ENCODE measurements around the gene WDR48.

WDR48 gene

GRCh38 chr3:39138804-39139415 lies 87.1 kb downstream of the WDR48 start:
- no peak for DNase-seq (ENCODE audit: low read depth, low spot score)

DNA sequence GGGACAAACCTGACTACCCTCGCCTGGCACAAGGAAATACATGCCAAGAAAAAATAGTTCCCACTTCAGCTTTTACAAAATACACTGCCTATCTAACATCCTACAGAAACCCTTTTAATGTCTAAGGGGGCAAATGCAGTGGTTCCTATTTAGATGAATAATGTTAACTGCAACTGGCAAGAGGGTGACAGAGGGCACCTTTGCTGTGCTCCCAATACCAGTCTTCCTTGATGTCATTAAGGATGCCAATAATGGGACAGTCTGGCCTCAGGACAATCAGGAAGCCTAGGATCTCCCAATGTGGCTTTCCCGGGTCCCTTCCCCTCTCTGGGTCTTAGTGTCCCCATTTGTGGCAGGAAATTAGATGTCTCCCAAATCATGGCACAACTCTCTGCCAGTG lies 87.6 kb downstream of the WDR48 start:
- no peak for DNase-seq (ENCODE audit: low read depth, low spot score)

- DNase-seq (ENCODE audit: low read depth, low spot score), result no peak
Measured at GRCh38 chr3:39140341-39140971, 88.6 kb downstream of the WDR48 start.

DNA sequence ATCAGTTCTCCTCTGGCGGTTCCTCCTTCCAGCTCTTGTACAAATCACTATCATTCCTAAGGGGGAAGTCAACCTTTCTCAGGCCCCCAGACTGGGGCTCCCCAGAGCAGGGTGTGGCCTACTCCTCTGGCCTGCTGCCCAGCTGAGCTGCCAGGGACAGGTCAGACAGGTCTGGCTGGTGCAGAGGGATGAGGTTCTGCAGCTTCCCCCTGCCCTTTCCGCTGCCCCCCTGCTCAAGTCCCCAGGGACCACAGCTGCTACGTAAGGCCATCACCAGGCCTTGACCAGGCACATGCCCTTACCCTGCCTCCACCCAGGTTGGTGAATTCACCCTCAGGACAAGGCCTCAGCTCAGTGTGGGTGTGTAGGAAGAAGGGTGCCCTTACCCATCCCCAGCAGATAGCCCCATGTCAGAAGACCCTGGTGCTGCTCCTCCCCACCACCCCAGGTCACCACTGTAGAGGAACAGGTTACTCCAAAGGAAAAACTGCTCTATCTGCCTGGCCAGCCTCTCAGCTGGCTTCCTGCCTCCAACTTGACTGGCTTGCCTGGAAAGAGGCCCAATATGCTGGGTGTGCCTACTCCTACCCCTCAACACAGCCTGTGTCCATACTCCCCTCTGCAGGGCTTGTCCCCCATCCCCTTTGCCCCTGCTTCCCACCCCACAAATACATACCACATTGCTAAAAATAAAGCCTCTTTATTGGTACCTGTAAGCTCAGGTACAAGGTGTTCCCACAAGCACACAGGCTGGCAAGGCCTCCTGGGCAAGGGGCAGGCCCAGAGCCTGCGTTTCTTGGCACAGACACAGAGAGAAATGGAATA lies 89.6 kb downstream of the WDR48 start:
- DNase-seq (ENCODE audit: low read depth, low spot score), result no peak

GRCh38 chr3:39142067-39142466 lies 90.3 kb downstream of the WDR48 start:
- no peak for DNase-seq (ENCODE audit: low read depth, low spot score)

DNA sequence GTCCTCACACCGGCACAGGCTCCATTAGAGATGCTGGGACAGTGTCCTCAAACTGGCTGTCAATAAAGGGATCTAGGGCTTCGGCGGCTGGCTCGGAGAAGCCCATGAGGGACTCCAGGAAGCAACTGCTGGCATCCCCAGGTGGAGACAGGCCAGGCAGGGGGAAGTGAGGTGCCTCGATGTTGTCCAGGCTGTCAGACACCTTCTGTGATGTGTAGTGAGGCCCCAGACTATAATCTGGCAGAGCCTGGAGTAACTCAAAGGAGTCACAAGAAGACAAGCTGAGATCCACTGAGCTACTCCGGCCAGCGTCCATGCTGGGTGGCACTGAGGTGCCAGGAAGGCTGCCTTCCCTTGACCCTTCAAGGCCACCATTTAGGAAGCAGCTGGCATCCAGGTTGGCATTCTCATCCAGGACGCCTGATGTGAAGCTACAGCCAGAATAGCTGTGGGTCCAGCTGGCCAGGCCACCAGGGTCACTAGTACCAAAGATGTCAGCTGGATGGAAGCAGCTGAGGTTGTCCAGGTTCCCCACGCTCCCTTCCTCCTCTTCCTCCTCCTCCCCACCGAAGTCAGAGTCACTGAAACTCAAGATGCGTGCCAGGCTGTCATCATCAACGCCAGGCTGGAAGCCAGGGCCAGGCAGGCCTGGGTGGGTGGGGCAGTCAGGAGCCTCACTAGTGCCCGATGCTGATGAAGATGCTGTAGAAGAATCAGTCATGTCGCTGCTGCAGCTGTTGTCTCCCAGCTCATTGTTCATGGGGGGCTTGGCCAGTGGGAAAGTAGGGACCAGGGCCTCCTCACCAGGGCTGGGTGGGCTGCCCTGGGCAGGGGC lies 91.5 kb downstream of the WDR48 start:
- DNase-seq (ENCODE audit: low read depth, low spot score), result no peak

DNA sequence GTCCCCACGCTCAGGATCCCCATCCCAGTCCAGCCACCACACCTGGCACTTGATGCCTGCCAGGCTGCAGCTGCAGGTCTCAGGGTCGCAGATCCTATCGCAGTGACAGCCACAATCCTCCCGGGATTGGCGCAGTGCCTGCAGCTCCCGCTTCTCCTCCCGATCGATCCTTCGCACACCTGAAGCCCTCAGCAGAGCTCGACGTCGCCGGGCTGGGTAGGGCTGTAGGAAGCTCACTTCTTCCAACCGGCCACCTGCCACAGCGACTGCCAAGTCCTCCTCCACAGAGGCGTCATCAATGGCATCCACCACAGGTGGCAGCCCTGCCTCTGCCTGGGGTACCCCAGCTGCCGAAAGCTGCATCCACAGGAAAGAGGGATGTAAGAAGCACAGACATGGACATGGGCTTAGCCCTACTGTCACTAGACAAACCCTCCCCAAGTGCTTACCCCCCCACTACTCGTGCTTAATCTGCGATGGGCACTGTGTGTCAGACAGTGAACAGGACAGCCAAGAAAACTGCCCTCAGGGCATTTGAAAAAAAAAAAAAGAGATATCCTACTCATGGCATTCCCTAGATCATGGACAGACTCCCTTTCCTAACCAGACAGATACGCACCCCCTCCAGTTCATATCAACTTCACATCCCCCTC lies 92.4 kb downstream of the WDR48 start:
- no peak for DNase-seq (ENCODE audit: low read depth, low spot score)

DNA sequence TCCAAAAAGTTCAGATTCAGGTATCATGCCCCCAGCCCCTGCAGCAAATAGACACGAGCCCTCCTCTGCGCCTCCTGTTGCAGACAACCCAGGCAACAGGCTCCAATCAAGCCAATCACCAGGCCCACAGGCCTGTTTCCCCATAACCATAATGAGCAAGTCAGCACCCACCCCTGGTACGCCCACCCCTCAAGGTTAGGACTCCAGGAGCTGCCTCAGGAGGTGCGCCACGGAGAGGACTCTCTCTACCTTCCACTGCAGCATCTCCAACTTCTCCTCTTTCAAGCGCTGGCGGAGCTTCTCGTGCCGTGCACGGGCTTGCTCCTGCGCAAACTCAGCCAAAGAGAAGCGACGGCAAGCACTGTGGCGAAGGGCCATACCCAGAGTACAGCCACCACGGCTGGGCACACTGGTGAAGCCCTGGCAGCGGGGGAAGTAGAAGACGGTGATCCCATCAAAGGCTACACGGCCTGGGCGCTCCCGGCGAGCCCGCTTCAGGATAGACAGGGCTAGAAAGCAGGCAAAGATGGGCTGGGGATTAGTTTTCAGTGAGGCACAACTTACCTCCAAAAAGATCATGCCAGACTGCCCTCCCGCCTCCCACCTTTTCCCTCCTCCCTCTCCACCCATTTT lies 93.0 kb downstream of the WDR48 start:
- no peak for DNase-seq (ENCODE audit: low read depth, low spot score)

- no peak for DNase-seq (ENCODE audit: low read depth, low spot score)
Measured at GRCh38 chr3:39146083-39146501, 94.3 kb downstream of the WDR48 start.

All from brain pericyte (primary cell).